Measurements from ENCODE around the gene CYP2D6. TPM values are rescaled to one million over a fixed set of nuclear protein-coding genes. Genes with fewer than 3 reads are reported as not detected.
A peak's percentile ranks its signal among the peaks of the same experiment; 100 is the strongest.
"Not testable (repeated sequence)": the region's sequence is repeated elsewhere in the genome, so short reads cannot be mapped to it uniquely, and the experiment has no call there.

Gene CYP2D6
- total and polyA plus RNA-seq, 7 experiments from 2014 or later: 0.11 to 13.3 (median 10.9) TPM; not detected in 1

DNA sequence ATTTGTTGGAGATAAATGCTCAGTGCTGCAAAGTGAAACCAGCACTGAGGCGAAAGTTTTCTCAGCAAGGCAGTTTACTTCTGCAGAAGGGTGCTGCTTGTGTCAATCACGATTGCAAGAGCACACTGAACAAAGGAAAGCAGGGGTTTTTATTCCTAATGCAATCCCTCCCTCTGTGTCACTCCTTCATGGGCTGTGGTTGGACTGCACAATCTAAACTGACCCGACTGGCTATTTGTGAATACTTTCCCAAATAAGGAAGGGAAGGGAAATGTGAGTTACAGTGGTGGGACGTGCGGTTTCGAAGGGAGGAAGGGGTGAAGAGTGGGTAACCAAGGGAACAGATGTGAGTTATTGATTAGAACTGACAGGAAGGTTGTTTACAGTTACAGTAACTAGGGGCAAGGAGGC, 15.2 kb downstream of the CYP2D6 start:
- H3K4me3 ChIP-seq (ENCODE audit: low read length); H3K4me3 Mint-ChIP-seq; H3K27me3 ChIP-seq (ENCODE audit: control insufficient read depth in 2 of 2, insufficient read depth in 2 of 2, low read length in 2 of 2); H3K4me1 ChIP-seq (ENCODE audit: control insufficient read depth in 2 of 2, insufficient read depth in 2 of 2, low read length in 2 of 2); CTCF ChIA-PET; ATAC-seq; H3K27ac ChIP-seq (ENCODE audit: low read depth, low read length); H3K27ac Mint-ChIP-seq; POLR2A ChIA-PET; intact Hi-C loops (cut with micrococcal nuclease); DNase-seq; H3K36me3 ChIP-seq (ENCODE audit: control insufficient read depth in 2 of 3, insufficient read depth in 3 of 3, low read length in 3 of 3); H3K27me3 Mint-ChIP-seq: not testable (repeated sequence)
- Mint-ChIP-seq H3K4me1 (peaks cover 14 to 27% (median 22%) of the 10 kb centered on the region in 7 donors), H3K36me3 (peaks cover 5 to 31% (median 18%) of the 10 kb centered on the region in 5 donors), H3K9me3 (peaks cover 0 to 32% (median 14%) of the 10 kb centered on the region in 11 donors)
- H3K9me3 ChIP-seq (ENCODE audit: control insufficient read depth in 2 of 3, low read length in 3 of 3): peaks cover 0 to 18% (median 4%) of the 10 kb centered on the region in 3 experiments

GRCh38 chr22:42114721-42115120, 15.9 kb downstream of the CYP2D6 start:
- CTCF ChIA-PET: no interaction called here
- H3K4me3 Mint-ChIP-seq: no peak overlapping the region
- H3K4me1 Mint-ChIP-seq: peaks cover 8 to 21% (median 15%) of the 10 kb centered on the region in 7 donors
- ATAC-seq (no peak), DNase-seq (no peak)
- H3K27me3 Mint-ChIP-seq: no peaks in the 10 kb centered on the region
- Histone ChIP-seq H3K4me1 (ENCODE audit: control insufficient read depth in 2 of 2, insufficient read depth in 2 of 2, low read length in 2 of 2) (peaks cover under 1 to 2% of the 10 kb centered on the region in 2 donors), H3K36me3 (ENCODE audit: control insufficient read depth in 2 of 3, insufficient read depth in 3 of 3, low read length in 3 of 3) (no peaks in the 10 kb centered on the region), H3K27ac (ENCODE audit: low read depth, low read length) (no peak overlapping the region), H3K27me3 (ENCODE audit: control insufficient read depth in 2 of 2, insufficient read depth in 2 of 2, low read length in 2 of 2) (no peaks in the 10 kb centered on the region), H3K9me3 (ENCODE audit: control insufficient read depth in 2 of 3, low read length in 3 of 3) (peaks cover 0 to 18% (median 4%) of the 10 kb centered on the region in 3 experiments), H3K4me3 (ENCODE audit: low read length) (no peak overlapping the region)
- H3K36me3 Mint-ChIP-seq: peaks cover 5 to 32% (median 18%) of the 10 kb centered on the region in 5 donors
- peaks cover 0 to 32% (median 14%) of the 10 kb centered on the region in 11 donors for H3K9me3 Mint-ChIP-seq
- peak overlapping the region in 1 of 9 donors; percentile 5 for H3K27ac Mint-ChIP-seq
- intact Hi-C loops (cut with micrococcal nuclease): no loop called here
- POLR2A ChIA-PET: no interaction called here

- H3K27ac Mint-ChIP-seq; H3K4me3 Mint-ChIP-seq; ATAC-seq; POLR2A ChIA-PET; H3K4me1 ChIP-seq (ENCODE audit: control insufficient read depth in 2 of 2, insufficient read depth in 2 of 2, low read length in 2 of 2); H3K36me3 ChIP-seq (ENCODE audit: control insufficient read depth in 2 of 3, insufficient read depth in 3 of 3, low read length in 3 of 3); DNase-seq; H3K27me3 Mint-ChIP-seq; H3K4me3 ChIP-seq (ENCODE audit: low read length); intact Hi-C loops (cut with micrococcal nuclease); H3K27me3 ChIP-seq (ENCODE audit: control insufficient read depth in 2 of 2, insufficient read depth in 2 of 2, low read length in 2 of 2); H3K27ac ChIP-seq (ENCODE audit: low read depth, low read length): not testable (repeated sequence)
- H3K9me3 Mint-ChIP-seq: peaks cover 0 to 32% (median 14%) of the 10 kb centered on the region in 11 donors
- H3K9me3 ChIP-seq (ENCODE audit: control insufficient read depth in 2 of 3, low read length in 3 of 3): peaks cover 0 to 18% (median 4%) of the 10 kb centered on the region in 3 experiments
- CTCF ChIA-PET: interaction anchor here (1.4 kb wide), 1 partner anchor 21 kb away, joined by 6 read pairs; no protein-coding TSS in a partner anchor
- H3K36me3 Mint-ChIP-seq: peaks cover 10 to 39% (median 30%) of the 10 kb centered on the region in 5 donors
- H3K4me1 Mint-ChIP-seq: peaks cover 0 to 11% (median 0%) of the 10 kb centered on the region in 7 donors
These were observed 17.8 kb downstream of the CYP2D6 start for GRCh38 chr22:42112793-42113192.

GRCh38 chr22:42111798-42112197, 18.8 kb downstream of the CYP2D6 start:
- Histone ChIP-seq H3K36me3 (ENCODE audit: control insufficient read depth in 2 of 3, insufficient read depth in 3 of 3, low read length in 3 of 3) (no peaks in the 10 kb centered on the region), H3K4me1 (ENCODE audit: control insufficient read depth in 2 of 2, insufficient read depth in 2 of 2, low read length in 2 of 2) (no peaks in the 10 kb centered on the region), H3K27me3 (ENCODE audit: control insufficient read depth in 2 of 2, insufficient read depth in 2 of 2, low read length in 2 of 2) (no peaks in the 10 kb centered on the region), H3K27ac (ENCODE audit: low read depth, low read length) (no peak overlapping the region), H3K4me3 (ENCODE audit: low read length) (no peak overlapping the region), H3K9me3 (ENCODE audit: control insufficient read depth in 2 of 3, low read length in 3 of 3) (peaks cover 0 to 18% (median 4%) of the 10 kb centered on the region in 3 experiments)
- DNase-seq (no peak), ATAC-seq (no peak)
- Mint-ChIP-seq H3K9me3 (peaks cover 0 to 29% (median 14%) of the 10 kb centered on the region in 11 donors), H3K4me1 (peaks cover 0 to 10% (median 0%) of the 10 kb centered on the region in 7 donors), H3K36me3 (peaks cover 10 to 39% (median 33%) of the 10 kb centered on the region in 5 donors), H3K4me3 (no peak overlapping the region), H3K27me3 (no peaks in the 10 kb centered on the region), H3K27ac (no peak overlapping the region)
- intact Hi-C loops (cut with micrococcal nuclease): no loop called here
- ChIA-PET POLR2A (no interaction called here), CTCF (no interaction called here)

- ChIA-PET POLR2A (no interaction called here), CTCF (no interaction called here)
- H3K9me3 ChIP-seq (ENCODE audit: control insufficient read depth in 2 of 3, low read length in 3 of 3): peaks cover 0 to 9% (median 4%) of the 10 kb centered on the region in 3 experiments
- H3K27ac ChIP-seq (ENCODE audit: low read depth, low read length): no peak overlapping the region
- H3K4me1 Mint-ChIP-seq: peaks cover 0 to 7% (median 0%) of the 10 kb centered on the region in 7 donors
- H3K36me3 Mint-ChIP-seq: peaks cover 10 to 35% (median 29%) of the 10 kb centered on the region in 5 donors
- H3K9me3 Mint-ChIP-seq: peaks cover 0 to 15% (median 8%) of the 10 kb centered on the region in 11 donors
- intact Hi-C loops (cut with micrococcal nuclease): no loop called here
- H3K36me3 ChIP-seq (ENCODE audit: control insufficient read depth in 2 of 3, insufficient read depth in 3 of 3, low read length in 3 of 3): no peaks in the 10 kb centered on the region
- H3K27ac Mint-ChIP-seq: no peak overlapping the region
- no peaks in the 10 kb centered on the region for H3K4me1 ChIP-seq (ENCODE audit: control insufficient read depth in 2 of 2, insufficient read depth in 2 of 2, low read length in 2 of 2)
- H3K27me3 ChIP-seq (ENCODE audit: control insufficient read depth in 2 of 2, insufficient read depth in 2 of 2, low read length in 2 of 2): no peaks in the 10 kb centered on the region
- H3K4me3 ChIP-seq (ENCODE audit: low read length): no peak overlapping the region
- H3K4me3 Mint-ChIP-seq: no peak overlapping the region
- DNase-seq (no peak), ATAC-seq (no peak)
- H3K27me3 Mint-ChIP-seq: no peaks in the 10 kb centered on the region
These were observed 21.8 kb downstream of the CYP2D6 start for GRCh38 chr22:42108848-42109247.

DNA sequence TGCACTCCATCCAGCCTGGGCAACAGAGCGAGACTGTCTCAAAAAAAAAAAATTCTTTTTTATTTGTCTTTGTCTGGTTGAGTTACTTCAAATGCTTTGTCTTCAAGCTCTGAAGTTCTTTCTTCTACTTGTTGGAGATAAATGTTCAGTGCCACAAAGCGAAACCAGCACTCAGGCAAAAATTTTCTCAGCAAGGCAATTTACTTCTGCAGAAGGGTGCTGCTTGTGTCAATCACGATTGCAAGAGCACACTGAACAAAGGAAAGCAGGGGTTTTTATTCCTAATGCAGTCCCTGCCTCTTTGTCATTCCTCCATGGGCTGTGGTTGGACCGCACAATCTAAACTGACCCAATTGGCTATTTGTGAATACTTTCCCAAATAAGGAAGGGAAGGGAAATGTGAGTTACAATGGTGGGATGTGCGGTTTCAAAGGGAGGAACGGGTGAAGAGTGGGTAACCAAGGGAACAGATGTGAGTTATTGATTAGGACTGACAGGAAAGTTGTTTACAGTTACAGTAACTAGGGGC, 26.2 kb downstream of the CYP2D6 start:
- H3K9me3 ChIP-seq (ENCODE audit: control insufficient read depth in 2 of 3, low read length in 3 of 3): peaks cover 0 to 17% (median 4%) of the 10 kb centered on the region in 3 experiments
- H3K36me3 ChIP-seq (ENCODE audit: control insufficient read depth in 2 of 3, insufficient read depth in 3 of 3, low read length in 3 of 3); H3K27me3 Mint-ChIP-seq; DNase-seq; H3K4me1 Mint-ChIP-seq; H3K4me3 Mint-ChIP-seq; H3K27me3 ChIP-seq (ENCODE audit: control insufficient read depth in 2 of 2, insufficient read depth in 2 of 2, low read length in 2 of 2); H3K27ac Mint-ChIP-seq; intact Hi-C loops (cut with micrococcal nuclease); H3K4me3 ChIP-seq (ENCODE audit: low read length); ATAC-seq; H3K4me1 ChIP-seq (ENCODE audit: control insufficient read depth in 2 of 2, insufficient read depth in 2 of 2, low read length in 2 of 2); H3K27ac ChIP-seq (ENCODE audit: low read depth, low read length): not testable (repeated sequence)
- ChIA-PET CTCF (interaction anchor here (0.6 to 1.1 kb wide), 4 partner anchors 13 to 141 kb away, joined by 3 read pairs; no protein-coding TSS in a partner anchor), POLR2A (interaction anchor here (1.2 kb wide), 1 partner anchor 25 kb away, joined by 3 read pairs; the partner anchor contains the start of gene SMDT1)
- H3K36me3 Mint-ChIP-seq: peaks cover 12 to 54% (median 47%) of the 10 kb centered on the region in 5 donors
- peaks cover 0 to 50% (median 27%) of the 10 kb centered on the region in 11 donors for H3K9me3 Mint-ChIP-seq

DNA sequence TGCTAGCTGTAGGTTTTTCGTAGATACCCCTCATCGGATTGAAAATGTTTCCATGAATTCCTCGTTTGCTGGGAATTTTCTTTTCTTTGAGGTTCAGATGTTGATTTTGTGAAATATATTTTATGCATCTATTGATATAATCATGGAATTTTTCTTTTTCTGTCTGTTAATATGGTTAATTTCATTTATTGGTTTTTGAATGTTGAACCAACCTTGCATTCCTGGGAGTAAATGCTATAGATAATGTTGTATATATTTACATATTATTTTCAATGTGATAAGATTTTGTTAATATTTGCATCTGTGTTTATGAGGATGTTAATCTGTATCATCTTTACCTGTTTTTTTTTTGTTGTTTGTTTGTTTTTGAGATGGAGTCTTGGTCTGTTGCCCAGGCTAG, 29.4 kb downstream of the CYP2D6 start:
- H3K9me3 ChIP-seq (ENCODE audit: control insufficient read depth in 2 of 3, low read length in 3 of 3): peaks cover 0 to 17% (median 4%) of the 10 kb centered on the region in 3 experiments
- Mint-ChIP-seq H3K4me3 (no peak overlapping the region), H3K27ac (no peak overlapping the region), H3K27me3 (no peaks in the 10 kb centered on the region), H3K4me1 (peaks cover 0 to 5% (median 0%) of the 10 kb centered on the region in 7 donors), H3K9me3 (peaks cover 0 to 57% (median 30%) of the 10 kb centered on the region in 11 donors), H3K36me3 (peaks cover 8 to 44% (median 36%) of the 10 kb centered on the region in 5 donors)
- H3K4me3 ChIP-seq (ENCODE audit: low read length): no peak overlapping the region
- H3K27ac ChIP-seq (ENCODE audit: low read depth, low read length): no peak overlapping the region
- intact Hi-C loops (cut with micrococcal nuclease): no loop called here
- H3K27me3 ChIP-seq (ENCODE audit: control insufficient read depth in 2 of 2, insufficient read depth in 2 of 2, low read length in 2 of 2): no peaks in the 10 kb centered on the region
- ChIA-PET CTCF (no interaction called here), POLR2A (interaction anchor here (1.4 kb wide), 1 partner anchor 12 kb away, joined by 3 read pairs; no protein-coding TSS in a partner anchor)
- no peak for DNase-seq
- ATAC-seq: no peak
- no peaks in the 10 kb centered on the region for H3K4me1 ChIP-seq (ENCODE audit: control insufficient read depth in 2 of 2, insufficient read depth in 2 of 2, low read length in 2 of 2)
- no peaks in the 10 kb centered on the region for H3K36me3 ChIP-seq (ENCODE audit: control insufficient read depth in 2 of 3, insufficient read depth in 3 of 3, low read length in 3 of 3)

Data from naive thymus-derived CD4-positive, alpha-beta T cell (primary cell).